LNCAP (cell line): Measurements from ENCODE around the gene MKNK1.

Experiments
- TF ChIP-seq, protein P1 (sequence below): fragments of 450-650 bp; IDR thresholded peaks from 2 replicates; pipeline ENCODE4 v1.5.1; 2017; ENCODE audit warnings: mild to moderate bottlenecking

The MKNK1 gene

DNA sequence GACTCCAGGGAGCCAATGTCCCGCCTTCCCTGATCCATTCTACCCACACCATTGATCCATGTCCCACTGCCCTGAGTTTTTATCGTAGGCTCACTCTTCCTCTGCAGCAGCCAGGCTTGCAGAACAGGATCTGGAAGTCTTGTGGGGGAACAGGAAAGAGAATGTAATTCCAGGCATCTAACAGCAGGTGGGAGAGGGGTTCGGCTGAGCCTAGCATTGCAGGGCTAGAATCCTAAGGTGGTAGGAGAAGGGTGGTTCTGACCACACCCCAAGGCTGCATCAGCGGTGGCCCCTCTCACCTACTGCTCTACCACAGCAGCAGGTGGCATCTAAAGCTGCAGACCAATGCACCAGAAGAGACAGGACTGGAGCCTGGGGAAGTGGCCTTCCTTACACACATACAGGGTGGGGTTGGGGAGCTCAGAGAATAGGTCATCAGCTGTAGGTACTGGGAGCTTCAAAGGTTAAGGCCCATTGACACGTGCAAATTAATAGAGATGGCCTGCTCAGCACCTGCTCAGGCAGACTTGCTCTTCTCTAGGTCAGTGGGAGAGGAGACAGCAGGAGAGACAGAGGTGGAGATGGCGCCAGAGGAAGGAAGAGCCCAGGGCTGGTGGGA, 73.2 kb downstream of the MKNK1 start:
- TF ChIP-seq, protein P1, sequence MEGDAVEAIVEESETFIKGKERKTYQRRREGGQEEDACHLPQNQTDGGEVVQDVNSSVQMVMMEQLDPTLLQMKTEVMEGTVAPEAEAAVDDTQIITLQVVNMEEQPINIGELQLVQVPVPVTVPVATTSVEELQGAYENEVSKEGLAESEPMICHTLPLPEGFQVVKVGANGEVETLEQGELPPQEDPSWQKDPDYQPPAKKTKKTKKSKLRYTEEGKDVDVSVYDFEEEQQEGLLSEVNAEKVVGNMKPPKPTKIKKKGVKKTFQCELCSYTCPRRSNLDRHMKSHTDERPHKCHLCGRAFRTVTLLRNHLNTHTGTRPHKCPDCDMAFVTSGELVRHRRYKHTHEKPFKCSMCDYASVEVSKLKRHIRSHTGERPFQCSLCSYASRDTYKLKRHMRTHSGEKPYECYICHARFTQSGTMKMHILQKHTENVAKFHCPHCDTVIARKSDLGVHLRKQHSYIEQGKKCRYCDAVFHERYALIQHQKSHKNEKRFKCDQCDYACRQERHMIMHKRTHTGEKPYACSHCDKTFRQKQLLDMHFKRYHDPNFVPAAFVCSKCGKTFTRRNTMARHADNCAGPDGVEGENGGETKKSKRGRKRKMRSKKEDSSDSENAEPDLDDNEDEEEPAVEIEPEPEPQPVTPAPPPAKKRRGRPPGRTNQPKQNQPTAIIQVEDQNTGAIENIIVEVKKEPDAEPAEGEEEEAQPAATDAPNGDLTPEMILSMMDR: no peak

- TF ChIP-seq, protein P1: no peak
Observed at GRCh38 chr1:46530311-46530710, 73.8 kb downstream of the MKNK1 start.

- TF ChIP-seq, protein P1: no peak
Observed at GRCh38 chr1:46529031-46529630, 74.9 kb downstream of the MKNK1 start.

- TF ChIP-seq, protein P1: peak; percentile 48
Observed at GRCh38 chr1:46528297-46528955, 75.6 kb downstream of the MKNK1 start.

DNA sequence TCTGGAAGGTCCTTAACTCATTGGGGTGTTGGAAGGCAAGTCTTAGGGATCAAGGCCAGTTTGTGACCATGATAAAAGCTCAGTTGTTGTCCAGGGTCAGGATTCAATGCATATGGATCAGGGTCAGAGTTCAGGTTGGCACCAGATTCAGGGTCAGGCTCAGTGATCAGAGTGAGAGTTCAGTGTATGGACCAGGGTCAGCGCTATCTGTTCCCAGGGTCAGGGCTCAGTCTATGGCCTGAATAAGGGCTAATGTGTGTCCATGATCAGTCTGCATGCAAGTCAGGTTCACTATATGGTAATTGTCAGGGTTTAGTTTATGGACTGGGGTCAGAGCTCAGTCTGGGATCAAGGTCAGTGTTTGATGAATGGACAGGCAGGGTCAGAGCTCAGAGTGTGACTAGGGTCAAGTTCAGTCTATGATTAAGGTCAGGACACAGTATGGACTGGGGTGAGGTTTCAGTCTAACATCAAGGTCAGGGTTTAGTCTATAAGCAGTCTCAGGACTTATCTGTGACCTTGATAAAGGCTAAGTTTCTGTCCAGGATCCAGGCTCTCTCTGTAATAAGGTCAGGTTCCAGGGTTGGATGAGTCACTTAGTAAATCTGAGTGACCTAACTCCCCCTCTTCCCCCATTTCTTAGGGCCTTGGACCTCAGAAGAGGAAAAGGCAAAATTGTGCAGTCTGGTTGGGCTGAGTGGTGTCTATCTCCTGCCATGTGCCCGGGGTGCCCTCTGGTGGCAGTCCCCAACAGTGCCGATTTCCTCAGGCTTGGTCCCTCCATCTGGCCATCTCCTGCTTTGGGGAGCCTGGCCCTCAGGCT, 76.4 kb downstream of the MKNK1 start:
- TF ChIP-seq, protein P1: peak; percentile 93

GRCh38 chr1:46526691-46527291, 77.3 kb downstream of the MKNK1 start:
- TF ChIP-seq, protein P1: no peak
